ENCODE data around the gene PRRT2.

DNA sequence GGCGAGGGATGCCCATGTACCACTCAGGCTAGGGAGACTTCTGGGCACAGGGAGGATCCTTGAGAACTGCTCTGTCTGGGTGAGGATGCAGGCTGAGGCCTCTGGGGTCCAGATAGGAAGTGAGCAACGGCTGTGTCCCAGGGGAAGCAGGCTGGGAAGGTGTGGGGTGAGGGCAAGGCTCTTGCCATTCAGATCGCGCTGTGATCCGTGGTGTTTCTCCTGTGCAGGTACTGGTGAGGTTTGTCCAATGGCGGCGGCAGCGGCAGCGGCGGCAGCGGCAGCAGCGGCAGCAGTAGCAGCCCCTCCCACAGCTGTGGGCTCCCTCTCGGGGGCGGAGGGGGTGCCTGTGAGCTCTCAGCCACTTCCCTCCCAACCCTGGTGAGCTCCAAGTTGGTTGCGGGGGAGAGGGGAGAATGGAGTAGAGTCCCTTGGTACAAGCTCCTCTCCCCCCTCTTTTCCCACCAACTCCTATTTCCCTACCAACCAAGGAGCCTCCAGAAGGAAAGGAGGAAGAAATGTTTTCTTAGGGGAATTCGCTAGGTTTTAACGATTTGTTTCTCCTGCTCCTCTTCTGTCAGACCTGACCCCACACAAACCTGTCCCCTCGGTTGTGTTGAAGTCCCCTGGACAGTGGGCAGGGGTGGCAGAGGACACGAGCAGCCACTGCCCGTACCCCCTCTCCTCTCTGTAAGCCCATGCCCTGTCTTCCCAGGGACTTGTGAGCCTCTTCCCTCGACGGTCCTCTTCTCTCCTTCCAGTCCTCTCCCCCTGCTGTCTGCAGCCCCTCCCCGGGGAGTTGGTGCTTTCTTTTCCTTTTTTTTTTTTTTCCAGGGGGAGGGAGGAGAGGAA lies 1.9 kb upstream of the PRRT2 start:
- no peak for TF ChIP-seq POLR2A (IDR thresholded peaks at IDR 0.05)
- TF ChIP-seq, protein P1, sequence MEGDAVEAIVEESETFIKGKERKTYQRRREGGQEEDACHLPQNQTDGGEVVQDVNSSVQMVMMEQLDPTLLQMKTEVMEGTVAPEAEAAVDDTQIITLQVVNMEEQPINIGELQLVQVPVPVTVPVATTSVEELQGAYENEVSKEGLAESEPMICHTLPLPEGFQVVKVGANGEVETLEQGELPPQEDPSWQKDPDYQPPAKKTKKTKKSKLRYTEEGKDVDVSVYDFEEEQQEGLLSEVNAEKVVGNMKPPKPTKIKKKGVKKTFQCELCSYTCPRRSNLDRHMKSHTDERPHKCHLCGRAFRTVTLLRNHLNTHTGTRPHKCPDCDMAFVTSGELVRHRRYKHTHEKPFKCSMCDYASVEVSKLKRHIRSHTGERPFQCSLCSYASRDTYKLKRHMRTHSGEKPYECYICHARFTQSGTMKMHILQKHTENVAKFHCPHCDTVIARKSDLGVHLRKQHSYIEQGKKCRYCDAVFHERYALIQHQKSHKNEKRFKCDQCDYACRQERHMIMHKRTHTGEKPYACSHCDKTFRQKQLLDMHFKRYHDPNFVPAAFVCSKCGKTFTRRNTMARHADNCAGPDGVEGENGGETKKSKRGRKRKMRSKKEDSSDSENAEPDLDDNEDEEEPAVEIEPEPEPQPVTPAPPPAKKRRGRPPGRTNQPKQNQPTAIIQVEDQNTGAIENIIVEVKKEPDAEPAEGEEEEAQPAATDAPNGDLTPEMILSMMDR (IDR thresholded peaks at IDR 0.05) = no peak
- TF ChIP-seq EP300 (IDR thresholded peaks at IDR 0.05) = no peak
